ENCODE measurements around the gene PRDM16. TPM values are rescaled to one million over a fixed set of nuclear protein-coding genes. Genes with fewer than 3 reads are reported as not detected.

The PRDM16 gene
- total and polyA plus RNA-seq, 2 of the 13 experiments (the other 11 are each of a cell fraction or from before 2014, with no cell fraction given): 0.15 to 0.81 TPM

DNA sequence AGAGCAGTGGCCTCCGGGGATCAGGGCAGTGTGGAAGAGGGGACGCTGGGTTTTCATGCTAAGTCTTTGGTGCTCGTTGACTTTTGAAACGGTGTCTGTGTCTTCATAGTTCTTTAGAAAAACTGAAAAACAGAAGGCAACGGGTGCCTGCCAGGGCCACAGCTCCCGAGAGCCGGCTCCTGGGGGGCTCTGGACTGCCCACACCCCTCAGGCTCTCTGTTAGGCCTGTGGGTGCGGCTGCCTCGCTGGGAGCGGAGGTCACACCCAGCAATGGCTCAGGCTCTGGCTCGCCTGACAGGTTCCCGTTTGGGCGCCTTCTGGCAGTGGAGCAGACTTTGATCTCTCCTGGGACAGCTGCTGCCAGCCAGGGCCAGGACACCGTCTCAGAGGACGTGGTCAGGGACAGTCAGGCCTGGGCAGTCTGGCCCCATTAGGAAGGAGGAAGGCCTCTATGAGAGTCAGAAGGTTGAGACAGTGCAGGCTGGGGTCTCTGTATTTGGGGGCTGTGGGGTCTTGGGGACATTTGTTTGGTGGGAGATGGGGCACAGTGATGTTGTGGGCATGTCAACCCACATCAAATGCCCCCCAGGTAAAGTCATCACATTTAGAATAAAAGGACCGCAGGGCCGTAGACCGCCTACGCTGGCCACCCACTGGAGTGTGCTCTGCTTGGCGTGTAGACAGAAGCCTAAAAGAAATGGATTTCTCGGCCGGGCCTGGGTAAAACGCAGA lies 391.1 kb downstream of the PRDM16 start (continued):
- TF ChIP-seq, protein P1, sequence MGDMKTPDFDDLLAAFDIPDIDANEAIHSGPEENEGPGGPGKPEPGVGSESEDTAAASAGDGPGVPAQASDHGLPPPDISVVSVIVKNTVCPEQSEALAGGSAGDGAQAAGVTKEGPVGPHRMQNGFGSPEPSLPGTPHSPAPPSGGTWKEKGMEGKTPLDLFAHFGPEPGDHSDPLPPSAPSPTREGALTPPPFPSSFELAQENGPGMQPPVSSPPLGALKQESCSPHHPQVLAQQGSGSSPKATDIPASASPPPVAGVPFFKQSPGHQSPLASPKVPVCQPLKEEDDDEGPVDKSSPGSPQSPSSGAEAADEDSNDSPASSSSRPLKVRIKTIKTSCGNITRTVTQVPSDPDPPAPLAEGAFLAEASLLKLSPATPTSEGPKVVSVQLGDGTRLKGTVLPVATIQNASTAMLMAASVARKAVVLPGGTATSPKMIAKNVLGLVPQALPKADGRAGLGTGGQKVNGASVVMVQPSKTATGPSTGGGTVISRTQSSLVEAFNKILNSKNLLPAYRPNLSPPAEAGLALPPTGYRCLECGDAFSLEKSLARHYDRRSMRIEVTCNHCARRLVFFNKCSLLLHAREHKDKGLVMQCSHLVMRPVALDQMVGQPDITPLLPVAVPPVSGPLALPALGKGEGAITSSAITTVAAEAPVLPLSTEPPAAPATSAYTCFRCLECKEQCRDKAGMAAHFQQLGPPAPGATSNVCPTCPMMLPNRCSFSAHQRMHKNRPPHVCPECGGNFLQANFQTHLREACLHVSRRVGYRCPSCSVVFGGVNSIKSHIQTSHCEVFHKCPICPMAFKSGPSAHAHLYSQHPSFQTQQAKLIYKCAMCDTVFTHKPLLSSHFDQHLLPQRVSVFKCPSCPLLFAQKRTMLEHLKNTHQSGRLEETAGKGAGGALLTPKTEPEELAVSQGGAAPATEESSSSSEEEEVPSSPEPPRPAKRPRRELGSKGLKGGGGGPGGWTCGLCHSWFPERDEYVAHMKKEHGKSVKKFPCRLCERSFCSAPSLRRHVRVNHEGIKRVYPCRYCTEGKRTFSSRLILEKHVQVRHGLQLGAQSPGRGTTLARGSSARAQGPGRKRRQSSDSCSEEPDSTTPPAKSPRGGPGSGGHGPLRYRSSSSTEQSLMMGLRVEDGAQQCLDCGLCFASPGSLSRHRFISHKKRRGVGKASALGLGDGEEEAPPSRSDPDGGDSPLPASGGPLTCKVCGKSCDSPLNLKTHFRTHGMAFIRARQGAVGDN (CRISPR knock-in tag; IDR thresholded peaks at IDR 0.05): peak; percentile 90
- TF ChIP-seq BCL6 (CRISPR knock-in tag; IDR thresholded peaks at IDR 0.05) (0 out of 2 replicates have a peak, but pooled peaks have one; percentile 28), ELF3 (CRISPR knock-in tag; IDR thresholded peaks at IDR 0.05) (peak; percentile 28; the same call in 1 of the 2 replicates), EEA1 (CRISPR knock-in tag; IDR thresholded peaks at IDR 0.05; ENCODE audit: borderline replicate concordance) (peak; percentile 89; the same call in 1 of the 2 replicates), ZFX (CRISPR knock-in tag; IDR thresholded peaks at IDR 0.05; ENCODE audit: low read depth) (peak; percentile 90), HDAC6 (IDR thresholded peaks at IDR 0.05; ENCODE audit: low read depth, low read length) (no peak), NR2F2 (IDR thresholded peaks at IDR 0.05; ENCODE audit: borderline replicate concordance, low read depth) (no peak)
- TF ChIP-seq, protein P2, sequence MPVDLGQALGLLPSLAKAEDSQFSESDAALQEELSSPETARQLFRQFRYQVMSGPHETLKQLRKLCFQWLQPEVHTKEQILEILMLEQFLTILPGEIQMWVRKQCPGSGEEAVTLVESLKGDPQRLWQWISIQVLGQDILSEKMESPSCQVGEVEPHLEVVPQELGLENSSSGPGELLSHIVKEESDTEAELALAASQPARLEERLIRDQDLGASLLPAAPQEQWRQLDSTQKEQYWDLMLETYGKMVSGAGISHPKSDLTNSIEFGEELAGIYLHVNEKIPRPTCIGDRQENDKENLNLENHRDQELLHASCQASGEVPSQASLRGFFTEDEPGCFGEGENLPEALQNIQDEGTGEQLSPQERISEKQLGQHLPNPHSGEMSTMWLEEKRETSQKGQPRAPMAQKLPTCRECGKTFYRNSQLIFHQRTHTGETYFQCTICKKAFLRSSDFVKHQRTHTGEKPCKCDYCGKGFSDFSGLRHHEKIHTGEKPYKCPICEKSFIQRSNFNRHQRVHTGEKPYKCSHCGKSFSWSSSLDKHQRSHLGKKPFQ (CRISPR knock-in tag; IDR thresholded peaks at IDR 0.05; ENCODE audit: insufficient replicate concordance): no peak
- TF ChIP-seq, protein P3, sequence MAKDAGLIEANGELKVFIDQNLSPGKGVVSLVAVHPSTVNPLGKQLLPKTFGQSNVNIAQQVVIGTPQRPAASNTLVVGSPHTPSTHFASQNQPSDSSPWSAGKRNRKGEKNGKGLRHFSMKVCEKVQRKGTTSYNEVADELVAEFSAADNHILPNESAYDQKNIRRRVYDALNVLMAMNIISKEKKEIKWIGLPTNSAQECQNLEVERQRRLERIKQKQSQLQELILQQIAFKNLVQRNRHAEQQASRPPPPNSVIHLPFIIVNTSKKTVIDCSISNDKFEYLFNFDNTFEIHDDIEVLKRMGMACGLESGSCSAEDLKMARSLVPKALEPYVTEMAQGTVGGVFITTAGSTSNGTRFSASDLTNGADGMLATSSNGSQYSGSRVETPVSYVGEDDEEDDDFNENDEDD (CRISPR knock-in tag; IDR thresholded peaks at IDR 0.05; ENCODE audit: borderline replicate concordance): peak; percentile 77; the same call in 1 of the 2 replicates
- TF ChIP-seq, protein P4, sequence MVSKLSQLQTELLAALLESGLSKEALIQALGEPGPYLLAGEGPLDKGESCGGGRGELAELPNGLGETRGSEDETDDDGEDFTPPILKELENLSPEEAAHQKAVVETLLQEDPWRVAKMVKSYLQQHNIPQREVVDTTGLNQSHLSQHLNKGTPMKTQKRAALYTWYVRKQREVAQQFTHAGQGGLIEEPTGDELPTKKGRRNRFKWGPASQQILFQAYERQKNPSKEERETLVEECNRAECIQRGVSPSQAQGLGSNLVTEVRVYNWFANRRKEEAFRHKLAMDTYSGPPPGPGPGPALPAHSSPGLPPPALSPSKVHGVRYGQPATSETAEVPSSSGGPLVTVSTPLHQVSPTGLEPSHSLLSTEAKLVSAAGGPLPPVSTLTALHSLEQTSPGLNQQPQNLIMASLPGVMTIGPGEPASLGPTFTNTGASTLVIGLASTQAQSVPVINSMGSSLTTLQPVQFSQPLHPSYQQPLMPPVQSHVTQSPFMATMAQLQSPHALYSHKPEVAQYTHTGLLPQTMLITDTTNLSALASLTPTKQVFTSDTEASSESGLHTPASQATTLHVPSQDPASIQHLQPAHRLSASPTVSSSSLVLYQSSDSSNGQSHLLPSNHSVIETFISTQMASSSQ (IDR thresholded peaks at IDR 0.05; ENCODE audit: low read depth): no peak
- TF ChIP-seq, protein P4 (CRISPR knock-in tag; IDR thresholded peaks at IDR 0.05; ENCODE audit: borderline replicate concordance): peak; percentile 42; the same call in 1 of the 2 replicates
- TF ChIP-seq, protein P5, sequence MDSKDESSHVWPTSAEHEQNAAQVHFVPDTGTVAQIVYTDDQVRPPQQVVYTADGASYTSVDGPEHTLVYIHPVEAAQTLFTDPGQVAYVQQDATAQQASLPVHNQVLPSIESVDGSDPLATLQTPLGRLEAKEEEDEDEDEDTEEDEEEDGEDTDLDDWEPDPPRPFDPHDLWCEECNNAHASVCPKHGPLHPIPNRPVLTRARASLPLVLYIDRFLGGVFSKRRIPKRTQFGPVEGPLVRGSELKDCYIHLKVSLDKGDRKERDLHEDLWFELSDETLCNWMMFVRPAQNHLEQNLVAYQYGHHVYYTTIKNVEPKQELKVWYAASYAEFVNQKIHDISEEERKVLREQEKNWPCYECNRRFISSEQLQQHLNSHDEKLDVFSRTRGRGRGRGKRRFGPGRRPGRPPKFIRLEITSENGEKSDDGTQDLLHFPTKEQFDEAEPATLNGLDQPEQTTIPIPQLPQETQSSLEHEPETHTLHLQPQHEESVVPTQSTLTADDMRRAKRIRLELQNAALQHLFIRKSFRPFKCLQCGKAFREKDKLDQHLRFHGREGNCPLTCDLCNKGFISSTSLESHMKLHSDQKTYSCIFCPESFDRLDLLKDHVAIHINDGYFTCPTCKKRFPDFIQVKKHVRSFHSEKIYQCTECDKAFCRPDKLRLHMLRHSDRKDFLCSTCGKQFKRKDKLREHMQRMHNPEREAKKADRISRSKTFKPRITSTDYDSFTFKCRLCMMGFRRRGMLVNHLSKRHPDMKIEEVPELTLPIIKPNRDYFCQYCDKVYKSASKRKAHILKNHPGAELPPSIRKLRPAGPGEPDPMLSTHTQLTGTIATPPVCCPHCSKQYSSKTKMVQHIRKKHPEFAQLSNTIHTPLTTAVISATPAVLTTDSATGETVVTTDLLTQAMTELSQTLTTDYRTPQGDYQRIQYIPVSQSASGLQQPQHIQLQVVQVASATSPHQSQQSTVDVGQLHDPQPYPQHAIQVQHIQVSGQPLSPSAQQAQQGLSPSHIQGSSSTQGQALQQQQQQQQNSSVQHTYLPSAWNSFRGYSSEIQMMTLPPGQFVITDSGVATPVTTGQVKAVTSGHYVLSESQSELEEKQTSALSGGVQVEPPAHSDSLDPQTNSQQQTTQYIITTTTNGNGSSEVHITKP (CRISPR knock-in tag; IDR thresholded peaks at IDR 0.05; ENCODE audit: low read depth): peak; percentile 91
